SU-DHL-6 (cell line): Measurements from ENCODE around the gene RPS6KB2.

Source experiments
- EZH2phosphoT487 ChIP-seq: fragments of 200-600 bp; sonication (generic), shearing (Covaris generic); conservative IDR thresholded peaks from 2 replicates; pipeline ENCODE4 v1.6.1; 2018; ENCODE audit warnings: mild to moderate bottlenecking, antibody characterized with exemption, low read length, moderate library complexity, mixed read lengths
- TF ChIP-seq, protein P1 (sequence below): fragments of 200-600 bp; sonication (generic); IDR thresholded peaks from one replicate; pipeline ENCODE4 v1.5.1; 2017; ENCODE audit warnings: antibody characterized with exemption, mild to moderate bottlenecking, low read length, moderate library complexity; ENCODE audit not compliant: insufficient read depth, poor library complexity, severe bottlenecking

DNA sequence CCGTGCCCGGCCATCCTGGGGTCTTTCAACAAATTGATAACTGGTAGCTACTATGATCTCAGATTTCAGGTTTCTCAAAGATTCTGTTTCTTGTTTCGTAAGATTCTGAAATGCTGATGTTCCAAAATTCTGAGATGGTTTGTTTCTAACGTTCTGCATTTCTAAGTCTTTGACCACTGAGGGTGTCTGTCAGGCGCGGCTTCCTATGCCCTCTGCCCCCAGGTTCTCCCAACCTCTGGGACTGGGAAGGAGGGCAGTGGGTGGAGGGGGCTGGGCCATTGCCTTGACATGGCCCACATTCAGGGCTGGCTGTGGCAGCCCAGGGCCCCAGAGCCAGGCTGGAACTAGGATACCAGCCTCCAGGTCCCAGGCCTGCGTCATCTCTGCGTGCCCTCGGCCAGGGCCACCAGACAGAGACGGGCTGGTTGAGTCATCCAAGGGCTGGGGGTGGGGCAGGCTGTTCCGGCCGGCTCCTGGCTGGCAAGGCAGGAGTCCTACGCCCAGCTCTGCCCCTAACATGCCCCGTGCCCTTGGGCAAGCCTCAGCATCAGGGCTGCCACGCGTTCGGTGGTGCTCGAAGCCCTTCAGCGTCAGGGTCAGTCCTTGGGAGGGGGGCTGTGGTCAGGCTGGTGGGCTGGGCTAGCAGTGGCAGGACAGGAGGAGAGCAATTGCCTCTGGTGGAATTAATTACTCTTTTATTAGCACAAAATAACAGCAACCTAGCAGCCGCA, 35.6 kb downstream of the RPS6KB2 start:
- no peak for TF ChIP-seq EZH2phosphoT487
- TF ChIP-seq, protein P1, sequence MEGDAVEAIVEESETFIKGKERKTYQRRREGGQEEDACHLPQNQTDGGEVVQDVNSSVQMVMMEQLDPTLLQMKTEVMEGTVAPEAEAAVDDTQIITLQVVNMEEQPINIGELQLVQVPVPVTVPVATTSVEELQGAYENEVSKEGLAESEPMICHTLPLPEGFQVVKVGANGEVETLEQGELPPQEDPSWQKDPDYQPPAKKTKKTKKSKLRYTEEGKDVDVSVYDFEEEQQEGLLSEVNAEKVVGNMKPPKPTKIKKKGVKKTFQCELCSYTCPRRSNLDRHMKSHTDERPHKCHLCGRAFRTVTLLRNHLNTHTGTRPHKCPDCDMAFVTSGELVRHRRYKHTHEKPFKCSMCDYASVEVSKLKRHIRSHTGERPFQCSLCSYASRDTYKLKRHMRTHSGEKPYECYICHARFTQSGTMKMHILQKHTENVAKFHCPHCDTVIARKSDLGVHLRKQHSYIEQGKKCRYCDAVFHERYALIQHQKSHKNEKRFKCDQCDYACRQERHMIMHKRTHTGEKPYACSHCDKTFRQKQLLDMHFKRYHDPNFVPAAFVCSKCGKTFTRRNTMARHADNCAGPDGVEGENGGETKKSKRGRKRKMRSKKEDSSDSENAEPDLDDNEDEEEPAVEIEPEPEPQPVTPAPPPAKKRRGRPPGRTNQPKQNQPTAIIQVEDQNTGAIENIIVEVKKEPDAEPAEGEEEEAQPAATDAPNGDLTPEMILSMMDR = no peak
